CD1c-positive myeloid dendritic cell (primary cell): ENCODE measurements around the gene LENG1.

Source experiments
- DNase-seq: peaks from one replicate; pipeline ENCODE4 v3.0.0-alpha.2; 2016; ENCODE audit errors: extremely low spot score

Gene LENG1

DNA sequence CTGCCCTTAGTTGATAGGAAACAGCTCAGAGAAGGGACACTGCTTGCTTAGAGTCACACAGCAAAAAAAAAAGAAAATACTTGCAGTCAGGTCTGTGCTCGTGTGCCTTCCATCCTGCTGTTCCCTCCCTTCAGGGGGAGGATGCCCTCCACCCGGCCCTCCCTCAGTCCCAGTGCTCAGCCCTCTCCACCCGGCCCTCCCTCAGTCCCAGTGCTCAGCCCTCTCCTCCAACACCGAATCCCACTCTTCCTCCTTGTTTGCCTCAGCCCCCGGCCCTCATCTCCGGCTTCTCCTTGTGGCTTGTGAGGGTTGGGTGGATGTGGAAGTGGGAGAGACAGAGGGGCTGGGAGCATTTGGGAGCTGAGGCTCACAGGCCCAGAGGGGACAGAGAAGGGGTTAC, 49.9 kb downstream of the LENG1 start:
- DNase-seq = no peak

DNA sequence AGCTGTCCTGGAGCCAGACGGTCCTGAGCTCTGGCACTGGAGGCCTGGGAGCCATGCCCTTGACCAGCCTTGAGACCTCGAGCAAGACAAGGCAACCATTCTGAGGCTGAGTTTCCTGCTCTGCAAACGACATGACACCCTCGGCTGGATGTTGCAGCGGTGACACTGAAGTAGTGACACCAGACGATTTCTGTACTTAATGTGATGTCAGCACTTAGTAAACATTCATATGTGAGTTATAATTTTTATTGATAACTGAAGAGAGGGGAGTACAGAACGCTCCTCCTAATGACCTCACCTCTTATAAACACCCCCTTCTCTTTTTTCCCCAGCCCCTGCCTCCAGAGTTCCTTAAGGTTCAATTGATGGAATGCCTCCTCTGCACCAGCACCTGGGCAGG, 51.0 kb downstream of the LENG1 start:
- no peak for DNase-seq

DNA sequence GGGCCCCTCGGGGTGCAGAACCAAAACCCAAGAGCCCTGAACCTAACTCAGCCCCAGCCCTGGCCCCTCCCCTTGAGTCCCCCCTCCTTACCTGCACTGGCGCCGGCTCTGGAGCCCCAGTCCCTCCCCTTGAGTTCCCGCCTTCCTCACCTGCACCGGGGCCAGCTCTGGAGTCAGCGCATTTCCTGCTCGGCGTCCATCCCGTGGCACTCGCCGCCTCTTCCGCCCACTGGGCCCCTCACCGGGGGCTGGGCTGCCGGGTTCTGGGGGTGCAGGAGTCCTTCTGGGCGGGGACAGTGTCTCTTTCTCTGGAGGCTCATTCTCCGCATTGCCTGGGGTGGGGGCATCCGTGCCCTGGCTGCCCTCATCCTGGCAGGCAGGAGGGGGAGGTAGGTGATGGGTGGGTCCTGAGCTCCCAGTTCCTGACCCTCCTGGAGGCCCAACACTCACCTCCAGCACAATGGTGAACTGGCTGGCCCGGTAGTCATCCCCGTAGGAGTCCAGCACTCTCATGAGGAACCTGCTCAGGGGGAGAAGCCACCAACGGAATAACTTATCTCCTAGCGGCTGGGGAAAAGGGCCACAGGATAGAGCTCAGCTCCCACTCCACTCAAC, 51.5 kb downstream of the LENG1 start:
- no peak for DNase-seq

DNA sequence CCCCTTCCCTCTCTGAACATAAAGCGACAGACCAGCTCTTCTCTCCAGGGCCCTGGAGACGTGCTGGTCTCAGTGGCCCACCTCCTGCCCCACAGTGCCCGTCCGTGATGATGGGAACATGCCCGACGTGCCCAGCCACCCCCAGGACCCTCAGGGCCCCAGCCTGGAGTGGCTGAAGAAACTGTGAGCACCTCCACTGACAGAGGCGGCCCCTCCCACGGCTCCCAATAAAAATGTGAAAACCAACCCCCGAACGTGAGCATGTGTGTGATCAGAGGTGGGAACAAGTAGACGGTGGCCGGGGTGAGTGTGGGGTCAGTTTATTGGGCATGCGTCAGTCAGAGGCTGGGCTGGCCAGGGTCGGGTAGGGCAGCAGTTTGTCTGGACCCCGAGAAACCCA, 52.8 kb downstream of the LENG1 start:
- no peak for DNase-seq

DNA sequence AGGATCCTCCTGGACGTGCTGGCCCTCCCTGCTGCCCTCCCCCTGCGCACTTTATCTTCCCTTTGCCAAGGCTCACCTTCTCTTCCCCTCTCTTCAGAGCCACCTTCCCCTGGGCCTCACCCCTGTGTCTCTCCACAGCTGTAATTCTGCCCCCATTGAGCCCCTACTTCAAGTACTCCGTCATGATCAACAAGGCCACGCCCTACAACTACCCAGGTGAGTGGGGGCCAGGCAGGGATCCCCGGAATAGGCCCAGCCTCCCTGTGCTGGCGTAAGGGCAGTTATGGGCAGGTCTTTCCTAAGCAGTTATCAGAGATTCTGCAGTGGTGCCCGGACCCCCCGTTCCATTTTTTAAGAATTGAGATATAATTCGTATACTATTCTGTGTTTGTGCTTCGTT, 53.7 kb downstream of the LENG1 start:
- no peak for DNase-seq
